HG02678 (cell line): Measurements from ENCODE around the gene FNIP1.
"Not testable (repeated sequence)": the region's sequence is repeated elsewhere in the genome, so short reads cannot be mapped to it uniquely, and the experiment has no call there.

ENCODE experiments used
- ATAC-seq: cut with Tn5 transposase; IDR thresholded peaks from one replicate; pipeline ENCODE4 v1.9.1; 2021; ENCODE audit warnings: mild to moderate bottlenecking, moderate library complexity; ENCODE audit not compliant: unreplicated experiment

FNIP1 gene

GRCh38 chr5:131754363-131754762, 42.5 kb downstream of the FNIP1 start:
- ATAC-seq, result no peak

GRCh38 chr5:131751506-131751905, 45.3 kb downstream of the FNIP1 start:
- ATAC-seq, result no peak

- ATAC-seq, result no peak
These were observed 46.9 kb downstream of the FNIP1 start for GRCh38 chr5:131749723-131750470.

GRCh38 chr5:131749138-131749537, 47.7 kb downstream of the FNIP1 start:
- no peak for ATAC-seq

GRCh38 chr5:131747180-131748105, 49.4 kb downstream of the FNIP1 start:
- peak; percentile 74 for ATAC-seq

- no peak for ATAC-seq
These were observed 50.4 kb downstream of the FNIP1 start for GRCh38 chr5:131746423-131746822.

GRCh38 chr5:131745703-131746102, 51.1 kb downstream of the FNIP1 start:
- ATAC-seq, result no peak

GRCh38 chr5:131745155-131745554, 51.7 kb downstream of the FNIP1 start:
- no peak for ATAC-seq

GRCh38 chr5:131740477-131740876, 56.3 kb downstream of the FNIP1 start:
- no peak for ATAC-seq

- no peak for ATAC-seq
These were observed 61.4 kb downstream of the FNIP1 start for GRCh38 chr5:131735393-131735792.

- not testable (repeated sequence) for ATAC-seq
These were observed 61.9 kb downstream of the FNIP1 start for GRCh38 chr5:131734939-131735338.

GRCh38 chr5:131729292-131729691, 67.5 kb downstream of the FNIP1 start:
- not testable (repeated sequence) for ATAC-seq

- not testable (repeated sequence) for ATAC-seq
These were observed 72.7 kb downstream of the FNIP1 start for GRCh38 chr5:131724089-131724488.

GRCh38 chr5:131720714-131721113, 76.1 kb downstream of the FNIP1 start:
- no peak for ATAC-seq

- ATAC-seq, result no peak
These were observed 77.3 kb downstream of the FNIP1 start for GRCh38 chr5:131719564-131719963.

GRCh38 chr5:131718487-131719014, 78.3 kb downstream of the FNIP1 start:
- no peak for ATAC-seq

GRCh38 chr5:131717164-131717563, 79.7 kb downstream of the FNIP1 start:
- not testable (repeated sequence) for ATAC-seq

- ATAC-seq, result no peak
These were observed 80.2 kb downstream of the FNIP1 start for GRCh38 chr5:131716650-131717049.

- no peak for ATAC-seq
These were observed 86.4 kb downstream of the FNIP1 start for GRCh38 chr5:131710391-131710790.

- no peak for ATAC-seq
These were observed 87.8 kb downstream of the FNIP1 start for GRCh38 chr5:131709043-131709442.

GRCh38 chr5:131706281-131706680, 90.5 kb downstream of the FNIP1 start:
- ATAC-seq, result no peak

- ATAC-seq, result no peak
These were observed 101.9 kb downstream of the FNIP1 start for GRCh38 chr5:131694926-131695325.
